ENCODE measurements around the gene GPANK1.

- TF ChIP-seq CEBPB (IDR thresholded peaks at IDR 0.05; ENCODE audit: low read depth, low read length) (no peak), RFX5 (IDR thresholded peaks at IDR 0.05; ENCODE audit: low read depth, low read length) (no peak), POLR2A (IDR thresholded peaks at IDR 0.05; ENCODE audit: low read depth, low read length) (no peak), RAD21 (IDR thresholded peaks at IDR 0.05; ENCODE audit: low read length) (no peak), ELK1 (IDR thresholded peaks at IDR 0.05; ENCODE audit: borderline replicate concordance, low read depth, low read length) (no peak), BHLHE40 (IDR thresholded peaks at IDR 0.05; ENCODE audit: low read depth, low read length) (no peak), CHD1 (IDR thresholded peaks at IDR 0.05; ENCODE audit: low read depth, low read length) (no peak), SMC3 (IDR thresholded peaks at IDR 0.05; ENCODE audit: low read depth, low read length) (no peak), MXI1 (IDR thresholded peaks at IDR 0.05; ENCODE audit: borderline replicate concordance, low read depth, low read length) (no peak), RCOR1 (IDR thresholded peaks at IDR 0.05; ENCODE audit: insufficient replicate concordance, low read length) (no peak)
- TF ChIP-seq, protein P1, sequence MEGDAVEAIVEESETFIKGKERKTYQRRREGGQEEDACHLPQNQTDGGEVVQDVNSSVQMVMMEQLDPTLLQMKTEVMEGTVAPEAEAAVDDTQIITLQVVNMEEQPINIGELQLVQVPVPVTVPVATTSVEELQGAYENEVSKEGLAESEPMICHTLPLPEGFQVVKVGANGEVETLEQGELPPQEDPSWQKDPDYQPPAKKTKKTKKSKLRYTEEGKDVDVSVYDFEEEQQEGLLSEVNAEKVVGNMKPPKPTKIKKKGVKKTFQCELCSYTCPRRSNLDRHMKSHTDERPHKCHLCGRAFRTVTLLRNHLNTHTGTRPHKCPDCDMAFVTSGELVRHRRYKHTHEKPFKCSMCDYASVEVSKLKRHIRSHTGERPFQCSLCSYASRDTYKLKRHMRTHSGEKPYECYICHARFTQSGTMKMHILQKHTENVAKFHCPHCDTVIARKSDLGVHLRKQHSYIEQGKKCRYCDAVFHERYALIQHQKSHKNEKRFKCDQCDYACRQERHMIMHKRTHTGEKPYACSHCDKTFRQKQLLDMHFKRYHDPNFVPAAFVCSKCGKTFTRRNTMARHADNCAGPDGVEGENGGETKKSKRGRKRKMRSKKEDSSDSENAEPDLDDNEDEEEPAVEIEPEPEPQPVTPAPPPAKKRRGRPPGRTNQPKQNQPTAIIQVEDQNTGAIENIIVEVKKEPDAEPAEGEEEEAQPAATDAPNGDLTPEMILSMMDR (conservative IDR thresholded peaks at IDR 0.05; ENCODE audit: low read depth, low read length), result no peak
- TF ChIP-seq, protein P2, sequence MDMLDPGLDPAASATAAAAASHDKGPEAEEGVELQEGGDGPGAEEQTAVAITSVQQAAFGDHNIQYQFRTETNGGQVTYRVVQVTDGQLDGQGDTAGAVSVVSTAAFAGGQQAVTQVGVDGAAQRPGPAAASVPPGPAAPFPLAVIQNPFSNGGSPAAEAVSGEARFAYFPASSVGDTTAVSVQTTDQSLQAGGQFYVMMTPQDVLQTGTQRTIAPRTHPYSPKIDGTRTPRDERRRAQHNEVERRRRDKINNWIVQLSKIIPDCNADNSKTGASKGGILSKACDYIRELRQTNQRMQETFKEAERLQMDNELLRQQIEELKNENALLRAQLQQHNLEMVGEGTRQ (IDR thresholded peaks at IDR 0.05; ENCODE audit: low read depth, low read length), result no peak
Measured at GRCh38 chr6:31697555-31697954, 32.8 kb upstream of the GPANK1 start.

All from IMR-90 (cell line).